Right atrium auricular region (tissue), 2 donors: ENCODE results near the gene U2AF1L4. TPM values are rescaled to one million over a fixed set of nuclear protein-coding genes. Genes with fewer than 3 reads are reported as not detected.

ENCODE experiments used
- DNase-seq: peaks from one replicate; pipeline ENCODE4 v3.0.0-alpha.2; 2019; ENCODE audit warnings: low spot score
- H3K27ac ChIP-seq, 2 donors: fragments of 200-600 bp; sonication (generic); 1 replicate in 1 of 2; 2 replicates in 1 of 2; pipeline ENCODE4 v1.5.1; 2016 to 2019
- H3K27me3 ChIP-seq, 2 donors: fragments of 200-600 bp; sonication (generic); one replicate each; pipeline versions ENCODE4 v1.5.1 to v1.6.0; 2017 to 2019
- H3K36me3 ChIP-seq: fragments of 200-600 bp; sonication (generic); one replicate; pipeline ENCODE4 v1.5.1; 2016
- H3K4me1 ChIP-seq, 2 donors: fragments of 200-600 bp; sonication (generic); one replicate each; pipeline versions ENCODE4 v1.5.1 to v1.6.0; 2017 to 2019
- H3K4me3 ChIP-seq, 2 donors: fragments of 200-600 bp; sonication (generic); 1 replicate in 1 of 2; 2 replicates in 1 of 2; pipeline ENCODE4 v1.5.1; 2017 to 2019; ENCODE audit warnings: mild to moderate bottlenecking in 1 of 2, moderate library complexity in 1 of 2
- H3K9me3 ChIP-seq, 2 donors: fragments of 200-600 bp; sonication (generic); one replicate each; pipeline ENCODE4 v1.5.1; 2019
- total RNA-seq, 2 donors: library from RNA; depleted of rRNA; stranded (reverse); fragments of >200 nt; gene quantifications; one replicate each; pipeline ENCODE4 v1.1.0, GENCODE V29; 2016
- TF ChIP-seq, protein P1 (sequence below), 2 donors: fragments of 200-600 bp; sonication (generic); IDR thresholded peaks; one replicate each; pipeline ENCODE4 v1.5.1; 2019; ENCODE audit warnings: antibody characterized with exemption in 2 of 2

U2AF1L4 gene
- total RNA-seq, 2 donors from 2014 or later, result 19.9 to 33.1 TPM

DNA sequence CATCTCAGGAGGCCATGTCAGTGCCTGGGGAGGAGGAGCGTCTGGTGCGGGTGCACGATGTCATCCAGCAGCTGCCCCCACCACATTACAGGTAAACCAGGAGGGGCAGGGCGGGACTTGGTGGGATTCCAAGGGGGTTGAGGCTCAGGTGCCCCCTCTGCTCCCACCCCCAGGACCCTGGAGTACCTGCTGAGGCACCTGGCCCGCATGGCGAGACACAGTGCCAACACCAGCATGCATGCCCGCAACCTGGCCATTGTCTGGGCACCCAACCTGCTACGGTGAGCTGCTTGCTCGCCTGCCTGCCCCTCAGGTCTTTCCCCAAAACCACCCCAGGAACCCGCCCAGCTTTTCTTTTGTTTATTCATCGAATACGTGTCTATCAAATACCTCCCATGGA, 37.4 kb upstream of the U2AF1L4 start:
- no peak for DNase-seq
- Histone ChIP-seq H3K36me3 (peaks cover 8% of the 10 kb centered on the region), H3K4me1 (no peaks in the 10 kb centered on the region), H3K4me3 (no peak overlapping the region), H3K27me3 (no peaks in the 10 kb centered on the region), H3K27ac (no peak overlapping the region), H3K9me3 (no peaks in the 10 kb centered on the region)
- TF ChIP-seq, protein P1, sequence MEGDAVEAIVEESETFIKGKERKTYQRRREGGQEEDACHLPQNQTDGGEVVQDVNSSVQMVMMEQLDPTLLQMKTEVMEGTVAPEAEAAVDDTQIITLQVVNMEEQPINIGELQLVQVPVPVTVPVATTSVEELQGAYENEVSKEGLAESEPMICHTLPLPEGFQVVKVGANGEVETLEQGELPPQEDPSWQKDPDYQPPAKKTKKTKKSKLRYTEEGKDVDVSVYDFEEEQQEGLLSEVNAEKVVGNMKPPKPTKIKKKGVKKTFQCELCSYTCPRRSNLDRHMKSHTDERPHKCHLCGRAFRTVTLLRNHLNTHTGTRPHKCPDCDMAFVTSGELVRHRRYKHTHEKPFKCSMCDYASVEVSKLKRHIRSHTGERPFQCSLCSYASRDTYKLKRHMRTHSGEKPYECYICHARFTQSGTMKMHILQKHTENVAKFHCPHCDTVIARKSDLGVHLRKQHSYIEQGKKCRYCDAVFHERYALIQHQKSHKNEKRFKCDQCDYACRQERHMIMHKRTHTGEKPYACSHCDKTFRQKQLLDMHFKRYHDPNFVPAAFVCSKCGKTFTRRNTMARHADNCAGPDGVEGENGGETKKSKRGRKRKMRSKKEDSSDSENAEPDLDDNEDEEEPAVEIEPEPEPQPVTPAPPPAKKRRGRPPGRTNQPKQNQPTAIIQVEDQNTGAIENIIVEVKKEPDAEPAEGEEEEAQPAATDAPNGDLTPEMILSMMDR (IDR thresholded peaks at IDR 0.05), result no peak

DNA sequence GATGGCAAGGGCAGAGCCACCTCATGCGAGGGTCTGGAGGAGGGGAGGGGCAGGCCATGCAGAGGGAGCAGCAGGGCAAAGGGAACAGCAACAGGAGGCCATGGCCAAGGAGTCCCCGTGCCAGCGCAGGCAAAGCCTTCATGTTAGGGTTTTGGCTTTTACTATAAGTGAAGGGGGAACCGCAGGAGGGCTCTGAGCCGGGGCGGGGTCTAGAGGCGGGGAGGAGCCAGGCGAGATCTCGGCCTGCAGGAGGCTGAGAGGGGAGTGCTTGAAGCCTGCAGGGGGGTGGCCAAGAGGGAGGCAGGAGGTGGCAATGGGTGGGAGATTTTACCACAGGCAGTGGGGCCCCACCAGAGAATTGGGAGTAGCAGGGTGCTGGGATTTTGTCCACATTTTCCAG, 36.4 kb upstream of the U2AF1L4 start:
- Histone ChIP-seq H3K9me3 (no peaks in the 10 kb centered on the region), H3K27ac (no peak overlapping the region), H3K4me1 (no peaks in the 10 kb centered on the region), H3K27me3 (no peaks in the 10 kb centered on the region), H3K36me3 (peaks cover 8% of the 10 kb centered on the region), H3K4me3 (no peak overlapping the region)
- no peak for DNase-seq
- TF ChIP-seq, protein P1 (IDR thresholded peaks at IDR 0.05), result no peak

DNA sequence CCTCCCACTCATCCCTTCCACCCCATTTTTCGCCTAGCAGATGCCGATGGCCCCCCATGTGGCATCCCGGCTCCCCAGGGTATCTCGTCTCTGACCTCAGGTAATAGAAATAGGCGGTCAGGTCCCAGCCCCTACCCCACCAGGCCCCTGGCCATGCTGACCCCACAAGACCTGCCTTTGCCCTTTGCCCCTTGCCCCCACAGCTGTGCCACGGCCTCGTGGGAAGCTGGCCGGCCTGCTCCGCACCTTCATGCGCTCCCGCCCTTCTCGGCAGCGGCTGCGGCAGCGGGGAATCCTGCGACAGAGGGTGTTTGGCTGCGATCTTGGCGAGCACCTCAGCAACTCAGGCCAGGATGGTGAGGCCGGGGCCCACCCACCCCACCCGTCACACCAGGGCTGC, 35.5 kb upstream of the U2AF1L4 start:
- DNase-seq, result no peak

DNA sequence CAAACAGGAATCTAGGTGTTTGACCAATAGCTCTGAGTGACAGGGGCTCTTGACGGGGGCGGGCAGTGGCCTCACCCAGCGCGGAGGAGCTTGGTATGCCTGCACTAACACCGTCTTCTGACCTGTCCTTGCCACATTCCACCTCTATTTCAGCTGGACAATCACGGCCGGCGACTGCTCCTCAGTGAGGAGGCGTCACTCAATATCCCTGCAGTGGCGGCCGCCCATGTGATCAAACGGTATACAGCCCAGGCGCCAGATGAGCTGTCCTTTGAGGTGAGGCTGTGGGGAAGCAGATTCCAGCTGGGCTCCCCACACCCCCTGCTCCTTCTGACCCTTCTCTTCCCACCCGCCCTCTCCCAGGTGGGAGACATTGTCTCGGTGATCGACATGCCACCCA, 34.8 kb upstream of the U2AF1L4 start:
- H3K27me3 ChIP-seq, result no peaks in the 10 kb centered on the region
- TF ChIP-seq, protein P1 (IDR thresholded peaks at IDR 0.05), result no peak
- H3K36me3 ChIP-seq, result peaks cover 8% of the 10 kb centered on the region
- no peak for DNase-seq
- H3K4me3 ChIP-seq, result no peak overlapping the region
- H3K9me3 ChIP-seq, result no peaks in the 10 kb centered on the region
- no peak overlapping the region for H3K27ac ChIP-seq
- H3K4me1 ChIP-seq, result peaks cover 0 to 8% of the 10 kb centered on the region in 2 donors

More for the DNA sequence above, 35.5 kb upstream of the U2AF1L4 start:
- Histone ChIP-seq H3K27me3 (no peaks in the 10 kb centered on the region), H3K36me3 (peaks cover 8% of the 10 kb centered on the region), H3K4me3 (no peak overlapping the region), H3K4me1 (peaks cover 0 to 6% of the 10 kb centered on the region in 2 donors), H3K9me3 (no peaks in the 10 kb centered on the region), H3K27ac (no peak overlapping the region)
- TF ChIP-seq, protein P1 (IDR thresholded peaks at IDR 0.05), result no peak

DNA sequence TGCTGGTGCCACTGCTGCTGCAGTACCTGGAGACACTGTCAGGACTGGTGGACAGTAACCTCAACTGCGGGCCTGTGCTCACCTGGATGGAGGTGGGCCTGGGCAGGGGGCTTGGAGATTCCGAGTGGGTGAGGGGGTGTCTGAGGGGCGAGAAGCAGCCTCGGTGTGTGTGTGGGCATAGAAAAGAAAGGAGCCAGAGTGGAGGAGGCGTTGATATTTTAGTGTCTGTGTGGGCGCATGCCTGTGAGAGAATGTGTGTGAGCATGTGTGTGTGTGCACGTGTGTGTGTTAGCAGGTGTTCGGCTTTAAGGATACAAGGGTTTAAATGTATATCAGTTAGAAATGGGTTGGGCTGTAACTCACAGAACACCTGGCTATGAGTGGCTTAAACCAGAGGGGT, 33.8 kb upstream of the U2AF1L4 start:
- Histone ChIP-seq H3K27me3 (no peaks in the 10 kb centered on the region), H3K4me3 (no peak overlapping the region), H3K4me1 (peaks cover 0 to 15% of the 10 kb centered on the region in 2 donors), H3K27ac (no peak overlapping the region), H3K36me3 (peaks cover 8% of the 10 kb centered on the region), H3K9me3 (no peaks in the 10 kb centered on the region)
- DNase-seq, result no peak
- TF ChIP-seq, protein P1 (IDR thresholded peaks at IDR 0.05), result no peak

DNA sequence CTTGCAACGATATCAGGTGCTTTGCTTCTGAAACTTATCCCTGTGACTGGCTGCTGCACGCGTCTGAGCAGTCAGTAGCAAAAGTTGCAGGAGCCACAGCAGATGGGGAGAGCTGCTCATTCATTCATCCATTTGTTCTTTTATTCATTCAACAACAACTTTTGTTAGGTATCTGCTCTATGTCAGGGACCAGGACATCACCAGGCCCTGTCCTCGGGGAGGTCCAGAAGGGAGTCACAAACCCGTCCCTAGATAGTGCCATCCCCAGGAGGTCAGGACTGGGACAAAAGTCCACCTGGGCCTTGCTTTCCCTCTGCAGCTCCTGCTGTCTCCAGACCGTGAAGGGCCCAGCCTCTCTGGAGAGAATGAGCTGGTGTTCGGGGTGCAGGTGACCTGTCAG, 32.7 kb upstream of the U2AF1L4 start:
- DNase-seq, result no peak

More for the DNA sequence above, 32.7 kb upstream of the U2AF1L4 start:
- no peak overlapping the region for H3K4me3 ChIP-seq
- peaks cover 8% of the 10 kb centered on the region for H3K36me3 ChIP-seq
- TF ChIP-seq, protein P1 (IDR thresholded peaks at IDR 0.05), result no peak
- H3K9me3 ChIP-seq, result no peaks in the 10 kb centered on the region
- no peak overlapping the region for H3K27ac ChIP-seq
- H3K27me3 ChIP-seq, result no peaks in the 10 kb centered on the region
- peaks cover 0 to 15% of the 10 kb centered on the region in 2 donors for H3K4me1 ChIP-seq
